GM15510 (cell line): ENCODE measurements around the gene FGFR4.

Experiments used
- POLR2A ChIP-seq: IDR thresholded peaks from 3 replicates; pipeline ENCODE4 v1.6.1; 2011; ENCODE audit warnings: borderline replicate concordance; ENCODE audit not compliant: insufficient read length; ENCODE audit errors: extremely low read depth

Gene FGFR4

GRCh38 chr5:177094224-177095087 is 7.7 kb downstream of the FGFR4 start:
- no peak for TF ChIP-seq POLR2A

DNA sequence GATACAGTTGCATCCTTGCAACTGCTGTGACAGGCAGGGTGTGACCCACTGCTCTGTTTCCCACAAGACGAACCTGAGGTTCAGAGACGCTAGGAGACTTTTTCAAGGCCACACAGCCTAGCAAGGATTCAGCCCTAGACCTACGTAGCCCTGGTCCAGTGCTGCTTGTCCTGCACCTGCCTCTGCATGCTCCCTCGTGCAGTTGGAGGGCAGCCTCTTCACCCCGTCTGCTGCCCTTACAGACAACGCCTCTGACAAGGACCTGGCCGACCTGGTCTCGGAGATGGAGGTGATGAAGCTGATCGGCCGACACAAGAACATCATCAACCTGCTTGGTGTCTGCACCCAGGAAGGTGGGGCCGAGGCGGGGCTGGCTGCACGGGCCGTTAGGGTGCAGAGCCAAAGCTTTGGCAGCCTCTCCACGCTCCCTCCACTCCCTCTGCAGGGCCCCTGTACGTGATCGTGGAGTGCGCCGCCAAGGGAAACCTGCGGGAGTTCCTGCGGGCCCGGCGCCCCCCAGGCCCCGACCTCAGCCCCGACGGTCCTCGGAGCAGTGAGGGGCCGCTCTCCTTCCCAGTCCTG is 8.5 kb downstream of the FGFR4 start:
- TF ChIP-seq POLR2A = no peak

DNA sequence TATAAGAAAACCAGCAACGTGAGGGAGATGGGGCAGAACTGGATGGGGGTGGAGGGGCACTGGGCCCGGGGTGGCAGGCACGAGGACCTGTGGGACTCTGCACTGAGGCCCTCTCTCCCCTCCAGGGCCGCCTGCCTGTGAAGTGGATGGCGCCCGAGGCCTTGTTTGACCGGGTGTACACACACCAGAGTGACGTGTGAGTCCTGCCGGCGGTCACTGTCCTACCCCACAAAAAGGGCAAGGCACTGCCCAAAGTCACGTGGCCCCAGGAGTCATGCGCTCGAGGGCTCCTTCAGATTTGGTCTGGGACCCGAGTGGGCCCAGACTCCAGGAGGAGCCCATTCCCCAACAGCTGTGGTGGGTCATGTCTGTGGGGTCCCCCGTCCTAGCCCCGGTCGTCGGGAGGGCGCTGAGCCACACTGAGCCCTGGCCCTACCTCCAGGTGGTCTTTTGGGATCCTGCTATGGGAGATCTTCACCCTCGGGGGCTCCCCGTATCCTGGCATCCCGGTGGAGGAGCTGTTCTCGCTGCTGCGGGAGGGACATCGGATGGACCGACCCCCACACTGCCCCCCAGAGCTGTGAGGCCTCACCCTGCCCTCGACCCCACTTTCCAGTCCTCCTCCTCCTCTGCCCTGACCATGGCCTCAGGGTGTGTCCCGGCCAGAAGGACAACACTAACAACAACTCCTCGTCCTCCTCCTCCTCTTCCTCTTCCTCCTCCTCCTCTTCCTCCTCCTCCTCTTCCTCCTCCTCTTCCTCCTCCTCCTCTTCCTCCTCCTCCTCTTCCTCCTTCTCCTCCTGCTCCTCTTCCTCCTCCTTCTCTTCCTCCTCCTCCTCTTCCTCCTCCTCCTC is 9.7 kb downstream of the FGFR4 start:
- TF ChIP-seq POLR2A = no peak

DNA sequence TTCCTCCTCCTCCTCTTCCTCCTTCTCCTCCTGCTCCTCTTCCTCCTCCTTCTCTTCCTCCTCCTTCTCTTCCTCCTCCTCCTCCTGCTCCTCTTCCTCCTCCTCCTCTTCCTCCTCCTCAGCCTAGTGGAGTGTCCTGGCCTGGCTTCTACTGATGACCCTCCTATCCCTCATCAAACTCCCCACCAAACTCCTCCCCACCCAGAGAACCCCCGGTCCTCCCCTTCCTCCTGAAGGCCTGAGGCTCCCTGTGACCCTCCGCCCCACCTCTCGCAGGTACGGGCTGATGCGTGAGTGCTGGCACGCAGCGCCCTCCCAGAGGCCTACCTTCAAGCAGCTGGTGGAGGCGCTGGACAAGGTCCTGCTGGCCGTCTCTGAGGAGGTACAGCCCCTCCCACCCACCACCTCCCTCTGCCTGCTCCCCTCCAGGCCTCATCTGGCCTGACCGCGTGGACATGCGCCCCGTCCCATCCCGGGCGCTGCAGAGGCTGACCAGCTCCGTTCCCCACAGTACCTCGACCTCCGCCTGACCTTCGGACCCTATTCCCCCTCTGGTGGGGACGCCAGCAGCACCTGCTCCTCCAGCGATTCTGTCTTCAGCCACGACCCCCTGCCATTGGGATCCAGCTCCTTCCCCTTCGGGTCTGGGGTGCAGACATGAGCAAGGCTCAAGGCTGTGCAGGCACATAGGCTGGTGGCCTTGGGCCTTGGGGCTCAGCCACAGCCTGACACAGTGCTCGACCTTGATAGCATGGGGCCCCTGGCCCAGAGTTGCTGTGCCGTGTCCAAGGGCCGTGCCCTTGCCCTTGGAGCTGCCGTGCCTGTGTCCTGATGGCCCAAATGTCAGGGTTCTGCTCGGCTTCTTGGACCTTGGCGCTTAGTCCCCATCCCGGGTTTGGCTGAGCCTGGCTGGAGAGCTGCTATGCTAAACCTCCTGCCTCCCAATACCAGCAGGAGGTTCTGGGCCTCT is 10.6 kb downstream of the FGFR4 start:
- TF ChIP-seq POLR2A = no peak

DNA sequence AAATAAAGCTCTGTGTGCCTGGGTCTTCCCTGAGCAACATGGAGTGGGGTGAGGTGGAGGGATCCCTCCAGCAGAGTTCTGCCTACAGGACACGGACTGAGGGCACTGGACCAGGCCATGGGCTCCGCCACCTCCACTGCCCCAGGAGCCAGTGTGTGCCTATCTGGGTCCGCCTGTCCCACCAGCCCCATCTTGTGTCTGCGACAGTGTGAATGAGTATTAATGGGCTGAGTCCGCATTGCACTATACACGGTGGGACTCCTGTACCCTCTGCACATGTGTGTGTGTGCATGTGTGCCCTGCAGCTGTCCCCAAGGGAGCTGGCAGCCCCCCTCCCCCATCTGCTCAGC is 11.4 kb downstream of the FGFR4 start:
- TF ChIP-seq POLR2A = no peak

- no peak for TF ChIP-seq POLR2A
Measured at GRCh38 chr5:177098470-177099141, 11.9 kb downstream of the FGFR4 start.

GRCh38 chr5:177099422-177100093 is 12.8 kb downstream of the FGFR4 start:
- no peak for TF ChIP-seq POLR2A

- no peak for TF ChIP-seq POLR2A
Measured at GRCh38 chr5:177100714-177101121, 14.0 kb downstream of the FGFR4 start.

DNA sequence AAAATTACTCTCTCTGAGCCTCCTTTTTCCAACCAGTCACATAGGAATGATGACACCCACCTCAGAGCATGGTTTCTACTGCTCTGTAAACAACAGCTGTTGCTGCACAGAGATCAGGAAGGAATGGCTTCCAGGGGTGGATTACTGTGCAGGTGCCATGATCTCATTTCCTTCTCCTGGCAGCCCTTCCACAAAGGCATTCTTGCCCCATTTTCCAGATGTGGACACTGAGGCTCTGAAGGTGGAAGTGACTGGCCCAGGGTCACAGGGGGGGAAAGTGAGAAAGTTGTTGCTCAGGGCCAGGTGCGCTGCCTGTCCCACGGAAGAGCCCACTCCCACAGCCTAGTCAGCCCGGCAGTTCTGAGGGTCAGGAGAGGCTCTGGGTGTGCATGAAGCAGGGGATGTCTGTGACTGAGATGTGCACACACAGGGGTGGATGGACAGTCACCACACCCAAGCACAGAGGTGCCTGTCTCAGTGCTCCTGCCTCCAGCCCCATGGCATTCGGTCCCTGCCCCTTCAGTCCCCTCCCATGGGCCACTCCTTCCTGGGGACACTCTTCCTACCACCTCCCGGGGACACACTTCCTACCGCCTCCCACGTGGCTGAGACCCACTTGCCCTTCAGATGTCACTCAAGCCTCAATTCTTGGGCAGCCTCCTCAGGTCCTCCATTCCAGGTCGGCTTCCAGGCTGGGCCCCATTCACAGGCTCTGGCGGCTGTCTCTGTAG is 17.0 kb downstream of the FGFR4 start:
- TF ChIP-seq POLR2A = no peak

DNA sequence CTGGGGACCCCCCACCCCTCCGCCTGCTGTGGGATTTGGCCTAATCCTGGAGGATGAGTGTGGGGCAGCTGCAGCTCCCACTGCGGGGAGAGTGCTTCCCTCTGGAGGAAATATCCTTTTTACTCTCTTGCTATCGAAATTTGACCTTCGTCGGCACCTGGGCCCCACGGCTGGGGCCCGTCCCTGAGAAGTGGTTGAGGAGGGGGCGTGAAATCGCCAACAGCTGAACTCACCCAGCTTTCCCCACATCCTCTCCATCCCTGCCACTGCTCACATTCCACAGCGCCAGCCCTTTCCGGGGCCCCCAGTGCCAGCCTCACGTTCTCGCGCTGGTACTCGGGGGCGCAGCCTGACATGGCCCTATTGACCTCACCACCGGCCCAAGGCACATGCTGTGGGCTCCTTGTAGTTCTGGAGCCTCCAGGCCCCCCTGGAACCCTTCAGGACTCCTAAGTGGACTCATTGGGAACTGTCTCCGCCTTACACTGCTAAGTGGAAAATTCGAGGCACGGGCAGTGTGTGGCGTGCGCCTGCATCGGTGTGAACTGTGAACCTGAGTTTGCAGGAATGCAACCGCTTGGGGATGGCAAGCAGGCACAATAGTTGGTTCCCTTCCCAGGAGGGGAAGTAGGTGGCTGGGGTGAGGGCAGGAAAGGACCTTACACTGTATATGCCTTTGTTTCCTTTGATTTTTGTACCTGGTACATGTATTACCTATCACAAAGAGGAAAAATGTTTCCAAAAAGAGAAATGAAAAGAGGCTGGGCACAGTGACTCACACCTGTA is 19.2 kb downstream of the FGFR4 start:
- no peak for TF ChIP-seq POLR2A

DNA sequence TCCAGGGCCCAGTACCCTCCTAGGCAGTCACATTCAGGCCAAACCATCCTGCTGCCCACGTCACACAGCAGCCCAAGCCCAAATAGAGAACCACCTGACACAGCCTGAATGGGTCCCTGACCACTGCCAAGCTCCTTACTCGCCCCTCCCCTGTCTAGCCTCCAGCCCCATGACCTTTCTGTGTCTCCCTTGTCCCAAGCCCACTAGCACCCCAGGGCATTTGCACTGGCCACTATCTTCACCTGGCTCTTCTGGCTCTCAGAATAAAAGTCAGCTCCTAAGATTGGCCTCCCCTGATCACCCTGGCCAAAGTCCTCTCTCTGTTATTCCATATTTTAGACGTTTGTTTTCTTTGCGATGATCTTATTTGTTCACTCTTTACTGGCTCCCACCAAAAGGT is 20.4 kb downstream of the FGFR4 start:
- TF ChIP-seq POLR2A = no peak

GRCh38 chr5:177109810-177110209 is 23.1 kb downstream of the FGFR4 start:
- TF ChIP-seq POLR2A = no peak
